NCI-H1105 treated with DMSO at 0.1 percent for 48 hours (cell line): ENCODE measurements around the gene LUM.

Experiments
- DNase-seq: peaks from one replicate; lab custom pipeline; 2025; lab: John Stamatoyannopoulos, UW

Gene LUM

DNA sequence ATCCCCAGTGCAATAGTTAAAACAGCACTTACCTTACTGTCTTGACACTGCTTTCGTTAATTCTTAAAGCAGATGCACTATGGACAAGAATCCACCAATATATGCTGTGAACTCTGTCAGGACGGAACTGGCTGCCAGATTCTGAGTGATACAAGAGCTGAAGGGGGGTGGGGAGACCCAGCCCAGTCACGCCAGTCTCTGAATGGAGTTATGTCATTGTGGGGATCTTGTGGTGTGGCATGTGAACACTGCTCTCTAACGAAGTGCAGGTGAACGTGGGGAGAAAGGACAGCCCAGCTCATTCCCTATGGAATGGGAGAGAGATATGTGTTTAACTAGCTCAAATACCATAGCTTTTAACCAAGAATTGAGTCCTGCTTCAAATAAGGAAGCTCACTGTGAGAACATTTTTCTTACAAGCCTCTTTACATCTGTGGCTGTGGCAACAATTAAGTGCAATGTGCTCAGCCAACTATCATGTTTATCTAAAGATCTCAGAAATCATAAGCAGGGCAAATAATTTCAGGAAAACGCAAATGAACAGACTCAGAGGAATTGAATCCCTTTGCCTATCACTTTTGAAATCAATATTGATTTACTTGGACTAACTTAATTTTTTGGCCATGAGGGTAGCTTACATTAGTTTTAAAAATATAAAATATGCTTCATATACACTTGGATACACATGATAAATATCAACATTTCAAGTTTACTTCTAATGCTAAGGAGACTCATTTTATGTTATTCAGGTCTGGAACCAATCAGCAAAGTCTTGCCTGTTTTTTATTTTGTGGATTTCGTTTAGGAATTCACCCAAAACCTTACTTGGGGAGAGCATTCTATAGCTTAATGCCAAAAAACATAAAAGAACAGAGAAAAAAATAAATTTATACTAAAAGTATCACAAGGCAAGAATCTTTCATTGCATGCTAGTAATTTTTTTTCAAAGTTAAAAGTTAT lies at the start of gene LUM:
TSS of gene LUM (minus strand) at position 129 of the 960 bp plus-strand sequence. CDS start 2,515 bp downstream, outside the sequence.
- no peak for DNase-seq

GRCh38 chr12:91161009-91161408 lies 49.7 kb upstream of the LUM start:
- no peak for DNase-seq

DNA sequence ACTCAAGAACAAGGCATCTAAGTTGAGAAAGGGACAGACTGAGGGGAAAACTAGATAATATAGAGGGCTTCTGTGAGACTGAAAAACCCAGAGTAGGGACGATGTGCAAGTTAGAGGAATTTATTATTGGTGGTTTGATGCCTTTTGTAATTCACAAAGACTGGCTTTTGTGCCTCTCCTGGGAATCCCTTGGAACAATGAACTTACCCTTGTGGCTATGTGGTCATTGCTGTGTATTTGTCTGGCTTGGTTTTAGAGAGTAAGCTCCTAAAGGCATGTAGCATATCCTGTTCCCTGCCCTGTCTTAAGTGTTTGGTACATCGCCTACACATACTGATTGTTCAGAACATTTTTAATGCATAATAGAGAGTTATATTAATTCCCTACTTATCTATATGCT lies 44.7 kb upstream of the LUM start:
- DNase-seq: no peak

DNA sequence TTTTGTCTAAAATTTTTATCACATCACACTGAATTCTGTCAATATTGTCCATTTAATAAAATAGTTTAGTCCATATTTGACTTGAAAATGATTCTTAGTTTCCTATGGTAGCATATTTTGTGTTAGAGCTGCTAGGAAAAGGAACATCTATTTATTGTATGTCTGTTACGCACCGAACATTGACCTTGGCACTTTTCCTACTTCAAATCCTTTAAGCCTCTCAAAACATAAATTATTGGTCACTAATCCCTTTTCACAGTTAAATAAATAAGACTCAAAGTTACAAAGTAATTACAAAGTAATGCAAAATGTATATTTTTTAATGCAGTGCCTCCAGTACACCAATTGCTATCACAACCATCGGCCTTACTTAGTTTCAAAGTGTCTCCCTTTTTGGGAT lies 42.8 kb upstream of the LUM start:
- DNase-seq: no peak

DNA sequence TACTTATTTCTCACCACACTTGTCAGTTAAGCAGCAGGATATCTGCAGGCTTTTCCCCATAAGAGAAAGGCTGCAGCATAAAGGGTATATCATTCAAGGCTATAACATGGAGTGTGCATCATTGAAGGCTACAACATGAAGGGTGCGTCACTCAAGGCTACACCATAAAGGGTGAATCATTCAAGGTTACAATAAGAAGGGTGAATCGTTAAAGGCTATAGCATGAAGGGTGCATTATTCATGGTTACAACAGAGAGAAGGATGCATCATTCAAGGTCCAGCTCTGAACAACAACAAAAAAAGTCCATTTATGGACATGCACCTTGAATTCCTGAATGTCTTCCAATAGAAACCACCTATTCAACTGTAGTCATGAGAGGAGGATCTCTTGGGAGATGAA lies 32.8 kb upstream of the LUM start:
- DNase-seq: no peak

GRCh38 chr12:91143206-91143605 lies 31.9 kb upstream of the LUM start:
- DNase-seq: no peak

- DNase-seq: no peak
These were observed 30.9 kb upstream of the LUM start for GRCh38 chr12:91142221-91142631.

- no peak for DNase-seq
These were observed 29.0 kb upstream of the LUM start for GRCh38 chr12:91140026-91140931.

- no peak for DNase-seq
These were observed 28.0 kb upstream of the LUM start for GRCh38 chr12:91139286-91139685.

GRCh38 chr12:91138337-91138920 lies 27.1 kb upstream of the LUM start:
- DNase-seq: no peak

GRCh38 chr12:91133871-91134270 lies 22.6 kb upstream of the LUM start:
- no peak for DNase-seq

DNA sequence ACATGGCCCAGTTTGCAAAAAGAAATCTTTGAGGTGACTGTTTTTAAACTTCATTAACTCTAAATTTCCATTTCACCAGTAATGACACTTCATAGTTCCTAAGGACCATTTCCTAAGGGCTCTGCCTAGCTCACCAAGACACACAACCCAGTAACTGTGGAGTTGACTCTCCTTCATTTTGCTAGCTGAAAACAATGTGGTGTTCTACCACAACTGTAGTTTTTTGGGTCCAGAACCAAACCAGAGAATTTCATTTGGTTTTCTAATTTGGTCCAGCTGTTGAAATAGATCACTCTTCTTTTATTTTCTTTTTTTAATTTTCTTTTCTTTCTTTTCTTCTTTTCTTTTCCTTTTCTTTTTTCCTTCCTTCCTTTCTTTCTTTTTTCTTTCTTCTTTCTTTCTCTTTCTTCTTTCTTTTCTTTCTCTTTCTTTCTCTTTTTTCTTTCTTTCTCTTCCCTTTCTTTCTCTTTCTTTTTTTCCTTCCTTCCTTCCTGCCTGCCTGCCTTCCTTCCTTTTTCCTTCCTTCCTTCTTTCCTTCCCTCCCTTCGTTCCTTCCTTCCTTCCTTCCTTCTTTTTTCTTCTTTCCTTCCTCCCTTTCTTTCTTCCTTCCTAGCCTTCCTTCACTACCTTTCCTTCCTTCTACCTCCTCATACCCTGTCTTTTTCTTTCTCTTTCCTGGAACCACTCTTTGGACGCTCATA lies 18.5 kb upstream of the LUM start:
- no peak for DNase-seq

GRCh38 chr12:91127751-91128150 lies 16.5 kb upstream of the LUM start:
- no peak for DNase-seq

GRCh38 chr12:91127306-91127705 lies 16.0 kb upstream of the LUM start:
- DNase-seq: no peak

DNA sequence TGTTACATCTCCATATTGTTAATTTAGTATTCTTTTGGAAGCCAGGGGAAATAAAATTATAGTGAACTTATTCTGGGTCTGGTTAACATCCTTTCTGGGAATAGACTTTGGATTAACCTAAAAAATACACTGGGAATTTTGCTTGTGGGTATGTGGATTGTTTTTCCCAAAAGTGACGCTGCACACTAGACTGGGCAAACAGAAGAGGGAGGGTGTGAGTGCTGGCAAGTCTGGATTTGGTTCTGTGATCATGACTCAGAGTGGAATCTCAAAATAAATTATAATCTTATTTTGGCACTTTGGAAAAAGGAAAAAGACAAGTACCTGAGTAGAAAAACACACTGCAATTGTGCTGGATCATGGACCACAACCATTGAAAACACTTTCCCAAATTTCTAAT lies 15.2 kb upstream of the LUM start:
- DNase-seq: no peak

DNA sequence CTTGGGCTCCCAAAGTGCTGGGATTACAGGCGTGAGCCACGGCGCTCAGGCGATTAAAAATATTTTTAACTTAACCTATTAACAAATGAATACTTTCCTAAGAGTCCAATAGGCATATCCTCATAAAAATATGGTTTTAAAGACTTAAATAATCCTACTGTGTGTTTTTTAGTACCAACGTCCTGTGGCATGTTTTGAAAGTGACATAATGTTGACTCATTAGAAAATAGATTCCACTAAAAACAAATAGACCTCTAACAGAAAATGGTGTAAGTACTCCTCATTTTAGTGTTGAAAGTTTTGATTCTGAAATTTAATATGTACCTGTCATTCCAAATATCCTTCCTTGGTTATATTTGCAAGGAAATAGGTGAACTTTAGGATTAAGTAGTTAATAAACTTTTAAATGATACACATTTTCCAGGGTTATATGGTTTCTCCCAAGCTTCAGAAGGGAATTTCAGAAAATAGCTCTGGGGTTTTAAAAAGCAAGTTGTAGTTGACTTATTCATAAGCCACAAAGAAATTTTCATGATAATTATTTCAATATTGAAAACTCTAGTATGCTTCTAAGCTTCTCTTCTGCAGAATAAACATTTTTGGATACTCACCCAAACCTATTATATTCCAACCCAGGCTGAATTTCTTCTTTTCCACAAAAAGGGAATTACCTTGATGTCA lies 12.1 kb upstream of the LUM start:
- DNase-seq: no peak

GRCh38 chr12:91120781-91121180 lies 9.5 kb upstream of the LUM start:
- DNase-seq: no peak

DNA sequence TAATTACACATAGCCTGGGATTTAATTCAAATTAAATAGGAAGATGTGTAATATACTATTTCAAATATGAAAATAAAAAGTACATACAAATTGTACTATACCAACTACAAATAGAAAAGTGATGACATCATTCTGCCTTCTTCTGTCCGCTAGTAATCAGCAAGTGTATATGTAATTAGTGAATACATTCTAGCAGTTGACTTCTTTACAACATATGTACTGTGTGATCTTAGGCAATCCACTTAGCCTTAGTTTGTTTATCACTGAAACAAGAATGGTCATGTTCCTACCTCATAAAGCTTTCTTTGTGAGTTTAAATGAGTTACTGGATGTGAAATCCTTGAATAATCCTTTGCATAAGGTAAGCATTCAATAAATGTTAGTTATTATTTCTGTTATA lies 7.8 kb upstream of the LUM start:
- no peak for DNase-seq

GRCh38 chr12:91113621-91114020 lies 2.3 kb upstream of the LUM start:
- no peak for DNase-seq

- DNase-seq: no peak
These were observed 876 bp downstream of the LUM start for GRCh38 chr12:91110311-91110924.
